Renal pelvis (tissue), 4 donors: ENCODE measurements around the gene STARD9. TPM values are rescaled to one million over a fixed set of nuclear protein-coding genes. Genes with fewer than 3 reads are reported as not detected.
"Not testable (repeated sequence)": the region's sequence is repeated elsewhere in the genome, so short reads cannot be mapped to it uniquely, and the experiment has no call there.

Experiments
- DNase-seq: peaks from one replicate; pipeline ENCODE4 v3.0.0-alpha.2; 2013
- polyA plus RNA-seq, 3 donors: library from polyadenylated mRNA; unstranded; fragments of 120-200 nt; gene quantifications; one replicate each; pipeline ENCODE4 v1.2.1, GENCODE V29; 2013; ENCODE audit not compliant: insufficient read length in 3 of 3

STARD9 gene
- polyA plus RNA-seq, 3 donors = 7.7 to 13.4 (median 13.4) TPM

- DNase-seq = no peak
Measured at GRCh38 chr15:42760759-42761158, 185.4 kb downstream of the STARD9 start.

GRCh38 chr15:42761813-42762212, 186.4 kb downstream of the STARD9 start:
- DNase-seq = not testable (repeated sequence)

GRCh38 chr15:42764154-42764731, 188.8 kb downstream of the STARD9 start:
- DNase-seq = not testable (repeated sequence)

- not testable (repeated sequence) for DNase-seq
Measured at GRCh38 chr15:42766109-42766508, 190.7 kb downstream of the STARD9 start.

Other genes starting within 250 kb of the STARD9 start
- 10 to 100 TPM; 28.7 to 37.7 (median 33.0) TPM for gene CAPN3, start 216.1 kb upstream of the STARD9 start, polyA plus RNA-seq
- 10 to 100 TPM; 40.6 to 57.9 (median 48.1) TPM for gene ZNF106, start 84.5 kb upstream of the STARD9 start, polyA plus RNA-seq
- gene SNAP23, start 80.0 kb upstream of the STARD9 start, polyA plus RNA-seq = 100 to 1,000 TPM in 1 of 3 donors, 10 to 100 TPM in 2; 91.6 to 123 (median 92.3) TPM
- gene LRRC57, start 26.8 kb upstream of the STARD9 start, polyA plus RNA-seq = 10 to 100 TPM; 20.3 to 27.2 (median 24.2) TPM
- gene HAUS2, start 26.8 kb upstream of the STARD9 start, polyA plus RNA-seq = 10 to 100 TPM; 18.2 to 23.5 (median 21.6) TPM
- gene CDAN1, start 161.5 kb downstream of the STARD9 start, polyA plus RNA-seq = 10 to 100 TPM; 17.3 to 27.4 (median 20.8) TPM